OCI-LY1 (cell line): ENCODE results near the gene USP5.
"Not testable (repeated sequence)": the region's sequence is repeated elsewhere in the genome, so short reads cannot be mapped to it uniquely, and the experiment has no call there.

Experiments used
- CTCF ChIP-seq: fragments of 200-600 bp; sonication (generic), shearing (Covaris generic); IDR thresholded peaks from 2 replicates; pipeline ENCODE4 v1.5.1; 2017; ENCODE audit warnings: mild to moderate bottlenecking, antibody characterized with exemption, low read length, moderate library complexity, mixed read lengths
- EZH2 ChIP-seq: fragments of 200-600 bp; sonication (generic), shearing (Covaris generic); IDR thresholded peaks from 2 replicates; pipeline ENCODE4 v1.8.0; 2017; ENCODE audit warnings: borderline replicate concordance, mixed run types, mild to moderate bottlenecking, antibody characterized with exemption, low read length, moderate library complexity, mixed read lengths

DNA sequence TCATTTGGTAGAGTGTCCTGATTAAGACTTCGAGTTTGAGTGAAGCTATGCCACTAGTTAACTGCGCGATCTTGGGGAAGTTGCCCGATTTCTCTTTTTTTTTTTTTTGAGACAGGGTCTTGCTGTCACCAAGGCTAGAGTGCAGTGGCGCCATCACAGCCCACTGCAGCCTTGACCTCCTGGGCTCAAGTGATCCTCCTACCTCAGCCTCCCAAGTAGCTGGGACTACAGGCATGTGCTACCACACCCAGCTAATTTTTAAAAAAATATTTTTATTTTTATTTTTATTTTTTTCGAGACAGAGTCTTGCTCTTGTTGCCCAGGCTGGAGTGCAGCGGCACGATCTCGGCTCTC, 22.0 kb downstream of the USP5 start:
- TF ChIP-seq CTCF, EZH2: not testable (repeated sequence)
